Left colon (tissue), 2 donors: ENCODE data around the gene POFUT1. TPM values are rescaled to one million over a fixed set of nuclear protein-coding genes. Genes with fewer than 3 reads are reported as not detected.
"Not testable (repeated sequence)": the region's sequence is repeated elsewhere in the genome, so short reads cannot be mapped to it uniquely, and the experiment has no call there.

Experiments used
- ATAC-seq: fragments of 200-7000 bp; cut with Tn5 transposase; one replicate; pipeline ENCODE4 v1.9.1; 2020; ENCODE audit warnings: mild to moderate bottlenecking, moderate library complexity
- DNase-seq, 2 donors: peaks; one replicate each; pipeline ENCODE4 v3.0.0-alpha.2; 2020
- intact Hi-C, 2 donors: fragments of 100-400 bp; cut with DNase I in 1 of 2; cut with micrococcal nuclease in 1 of 2; formaldehyde crosslinking; loops; one replicate each; pipeline versions ENCODE4 v1.11.2 to v1.14.0; 2022; cut with DNase I, micrococcal nuclease
- total RNA-seq, 2 donors: library from RNA; stranded (reverse); fragmentation: NEBNext Ultra II Directional; extraction: Animal tissue kit (Norgen Biotek cat#: 25700); gene quantifications; one replicate each; pipeline ENCODE4 v1.2.1, GENCODE V29; 2021
- donor health status: DM: no; HTN: no; CAD: no.
- donor health status: DM: yes; HTN: yes; CAD: no.

POFUT1 gene
- total RNA-seq, 2 donors from 2014 or later = 36.6 to 63.2 TPM

- ATAC-seq, intact Hi-C loops: not testable (repeated sequence)
Observed at GRCh38 chr20:32246208-32246607, 38.5 kb downstream of the POFUT1 start.

GRCh38 chr20:32248043-32248442, 40.4 kb downstream of the POFUT1 start:
- no peak for DNase-seq
- ATAC-seq = no peak
- intact Hi-C loops = no loop called here

More at GRCh38 chr20:32246208-32246607, 38.5 kb downstream of the POFUT1 start:
- DNase-seq = not testable (repeated sequence)

GRCh38 chr20:32249030-32249738, 41.5 kb downstream of the POFUT1 start:
- intact Hi-C loops = no loop called here
- no peak for DNase-seq
- ATAC-seq = no peak

GRCh38 chr20:32251470-32251869, 43.8 kb downstream of the POFUT1 start:
- intact Hi-C loops = no loop called here
- no peak for DNase-seq
- no peak for ATAC-seq

GRCh38 chr20:32252189-32252588, 44.5 kb downstream of the POFUT1 start:
- no peak for DNase-seq
- ATAC-seq = no peak
- intact Hi-C loops = no loop called here

- intact Hi-C loops, ATAC-seq, DNase-seq: not testable (repeated sequence)
Observed at GRCh38 chr20:32260973-32261372, 53.3 kb downstream of the POFUT1 start.

- no peak for DNase-seq
Observed at GRCh38 chr20:32261644-32262043, 54.0 kb downstream of the POFUT1 start.

GRCh38 chr20:32263398-32263954, 55.8 kb downstream of the POFUT1 start:
- DNase-seq (no peak), ATAC-seq (no peak)
- intact Hi-C loops = no loop called here

More at GRCh38 chr20:32261644-32262043, 54.0 kb downstream of the POFUT1 start:
- ATAC-seq = no peak
- intact Hi-C loops = no loop called here

GRCh38 chr20:32271620-32272019, 63.9 kb downstream of the POFUT1 start:
- DNase-seq (no peak), ATAC-seq (no peak)
- intact Hi-C loops = no loop called here

- ATAC-seq (no peak), DNase-seq (no peak)
- intact Hi-C loops = no loop called here
Observed at GRCh38 chr20:32274359-32274758, 66.7 kb downstream of the POFUT1 start.

GRCh38 chr20:32275163-32275562, 67.5 kb downstream of the POFUT1 start:
- DNase-seq, ATAC-seq, intact Hi-C loops: not testable (repeated sequence)

- peak; percentile 87 to 90 for DNase-seq
- peak; percentile 95 for ATAC-seq
- intact Hi-C loops = no loop called here
Observed at GRCh38 chr20:32277361-32278198, 69.9 kb downstream of the POFUT1 start, which contains the start of gene KIF3B. TSS of gene KIF3B (plus strand) at chr20:32277651. CDS start at chr20:32309778, 32,127 bp downstream.

GRCh38 chr20:32278199-32278643, 70.5 kb downstream of the POFUT1 start:
- intact Hi-C loops = no loop called here
- DNase-seq (no peak), ATAC-seq (peak; percentile 40)

GRCh38 chr20:32281711-32282110, 74.0 kb downstream of the POFUT1 start:
- intact Hi-C loops = no loop called here
- no peak for ATAC-seq

GRCh38 chr20:32282461-32282860, 74.8 kb downstream of the POFUT1 start:
- DNase-seq (peak in 1 of 2 donors; percentile 19), ATAC-seq (no peak)
- intact Hi-C loops = no loop called here

More at GRCh38 chr20:32281711-32282110, 74.0 kb downstream of the POFUT1 start:
- no peak for DNase-seq

GRCh38 chr20:32285082-32285620, 77.5 kb downstream of the POFUT1 start:
- intact Hi-C loops = no loop called here
- DNase-seq = no peak
- no peak for ATAC-seq

GRCh38 chr20:32285621-32286371, 78.1 kb downstream of the POFUT1 start:
- peak; percentile 78 for ATAC-seq
- peak in 1 of 2 donors; percentile 47 for DNase-seq
- intact Hi-C loops = no loop called here

- ATAC-seq (no peak), DNase-seq (no peak)
- intact Hi-C loops = no loop called here
Observed at GRCh38 chr20:32287231-32287638, 79.6 kb downstream of the POFUT1 start.
